ENCODE results near the gene ADAMTS20. TPM values are rescaled to one million over a fixed set of nuclear protein-coding genes. Genes with fewer than 3 reads are reported as not detected.

ADAMTS20 gene
- total RNA-seq, 1 donor from 2014 or later: not detected

DNA sequence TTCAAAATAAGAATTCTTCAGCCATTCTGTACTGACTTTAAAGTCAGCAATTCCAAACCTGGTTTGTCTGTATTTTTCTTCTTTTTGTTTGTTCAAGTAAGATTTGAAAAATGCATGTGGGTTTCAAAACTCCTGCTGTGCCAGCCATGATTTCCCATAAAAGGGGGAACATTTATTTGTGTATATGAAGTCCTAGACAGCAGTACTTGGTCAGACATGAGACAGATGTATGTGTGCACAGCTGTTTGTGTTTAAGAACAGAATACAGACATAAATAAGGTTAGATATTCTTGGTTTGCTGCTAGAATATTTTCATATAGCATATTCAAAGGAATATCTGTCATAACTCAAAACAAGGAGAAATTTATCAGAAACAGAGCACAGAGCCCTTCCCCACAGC, 236.0 kb downstream of the ADAMTS20 start:
- H3K4me3 Mint-ChIP-seq: no peak overlapping the region
- intact Hi-C loops (cut with micrococcal nuclease): no loop called here
- H3K4me1 Mint-ChIP-seq (ENCODE audit: low read depth): no peaks in the 10 kb centered on the region
- no peaks in the 10 kb centered on the region for H3K36me3 Mint-ChIP-seq (ENCODE audit: low read depth)
- H3K27me3 Mint-ChIP-seq (ENCODE audit: insufficient read depth): no peaks in the 10 kb centered on the region
- DNase-seq (ENCODE audit: low spot score): no peak
- H3K27ac Mint-ChIP-seq: no peak overlapping the region
- no peaks in the 10 kb centered on the region for H3K9me3 Mint-ChIP-seq

GRCh38 chr12:43312991-43313505, 239.0 kb downstream of the ADAMTS20 start:
- Mint-ChIP-seq H3K36me3 (ENCODE audit: low read depth) (no peaks in the 10 kb centered on the region), H3K4me3 (no peak overlapping the region), H3K27me3 (ENCODE audit: insufficient read depth) (peaks cover 2% of the 10 kb centered on the region), H3K4me1 (ENCODE audit: low read depth) (no peaks in the 10 kb centered on the region), H3K9me3 (no peaks in the 10 kb centered on the region), H3K27ac (no peak overlapping the region)
- intact Hi-C loops (cut with micrococcal nuclease): no loop called here
- DNase-seq (ENCODE audit: low spot score): no peak

DNA sequence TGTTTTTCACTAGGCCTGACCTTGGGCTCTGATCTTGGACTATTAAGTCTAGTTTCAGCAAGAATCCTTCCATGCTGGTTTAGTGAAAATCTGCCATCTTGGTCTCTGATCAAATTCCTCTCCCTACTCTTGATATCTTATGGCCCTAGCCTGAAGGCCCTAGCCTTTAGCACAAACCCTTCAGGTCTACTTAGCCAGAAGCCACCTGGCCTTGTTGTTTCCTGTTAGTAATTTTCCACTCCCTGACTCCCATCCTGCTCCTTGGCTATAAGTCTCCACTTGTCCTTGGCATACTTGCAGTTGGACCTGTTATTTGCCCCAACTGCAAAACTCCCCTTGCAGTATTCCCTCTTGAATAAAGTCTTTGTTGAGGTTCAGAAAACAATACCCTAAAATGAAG, 241.4 kb downstream of the ADAMTS20 start:
- H3K27me3 Mint-ChIP-seq (ENCODE audit: insufficient read depth): peaks cover 3% of the 10 kb centered on the region
- no peak overlapping the region for H3K27ac Mint-ChIP-seq
- H3K36me3 Mint-ChIP-seq (ENCODE audit: low read depth): no peaks in the 10 kb centered on the region
- DNase-seq (ENCODE audit: low spot score): no peak
- H3K4me3 Mint-ChIP-seq: no peak overlapping the region
- H3K9me3 Mint-ChIP-seq: no peaks in the 10 kb centered on the region
- intact Hi-C loops (cut with micrococcal nuclease): no loop called here
- H3K4me1 Mint-ChIP-seq (ENCODE audit: low read depth): no peaks in the 10 kb centered on the region

DNA sequence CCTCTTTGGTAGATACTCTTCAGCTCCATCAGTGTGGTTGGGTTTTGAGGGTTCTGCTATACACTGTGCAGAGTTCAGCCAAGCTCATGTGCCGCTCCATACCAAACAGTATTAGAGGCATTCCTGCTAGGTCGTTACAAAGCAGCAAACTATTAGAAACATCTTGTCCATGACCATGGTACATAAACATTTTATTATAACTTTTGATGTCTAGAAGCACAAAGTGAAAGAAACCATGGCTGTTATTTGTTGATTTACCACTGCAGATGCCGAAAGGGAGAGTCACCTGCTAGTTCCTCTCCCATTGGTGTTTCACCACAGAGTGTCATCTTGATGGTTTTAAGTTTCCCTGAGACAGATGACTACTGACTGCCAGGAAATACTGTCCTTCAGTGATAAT, 242.0 kb downstream of the ADAMTS20 start:
- no peak overlapping the region for H3K27ac Mint-ChIP-seq
- H3K36me3 Mint-ChIP-seq (ENCODE audit: low read depth): no peaks in the 10 kb centered on the region
- intact Hi-C loops (cut with micrococcal nuclease): no loop called here
- H3K9me3 Mint-ChIP-seq: no peaks in the 10 kb centered on the region
- no peaks in the 10 kb centered on the region for H3K4me1 Mint-ChIP-seq (ENCODE audit: low read depth)
- no peak overlapping the region for H3K4me3 Mint-ChIP-seq
- H3K27me3 Mint-ChIP-seq (ENCODE audit: insufficient read depth): peaks cover 3% of the 10 kb centered on the region
- no peak for DNase-seq (ENCODE audit: low spot score)

DNA sequence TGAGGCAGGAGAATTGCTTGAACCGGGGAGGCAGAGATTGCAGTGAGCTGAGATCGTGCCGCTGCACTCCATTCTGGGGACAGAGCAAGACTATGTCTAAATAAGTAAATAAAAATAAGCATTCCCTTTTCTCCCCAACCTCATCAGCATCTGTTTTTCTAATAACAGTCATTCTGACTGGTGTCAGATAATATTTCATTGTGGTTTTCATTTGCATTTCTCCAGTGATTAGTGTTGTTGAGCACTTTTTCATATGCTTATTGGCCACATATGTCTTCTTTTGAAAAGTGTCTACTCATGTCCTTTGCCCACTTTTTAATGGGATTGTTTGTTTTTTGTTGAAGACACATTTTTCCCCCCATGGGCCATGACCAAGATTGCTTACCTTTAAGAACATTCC, 243.2 kb downstream of the ADAMTS20 start:
- no peaks in the 10 kb centered on the region for H3K4me1 Mint-ChIP-seq (ENCODE audit: low read depth)
- H3K4me3 Mint-ChIP-seq: no peak overlapping the region
- intact Hi-C loops (cut with micrococcal nuclease): no loop called here
- peaks cover 3% of the 10 kb centered on the region for H3K27me3 Mint-ChIP-seq (ENCODE audit: insufficient read depth)
- no peaks in the 10 kb centered on the region for H3K9me3 Mint-ChIP-seq
- no peaks in the 10 kb centered on the region for H3K36me3 Mint-ChIP-seq (ENCODE audit: low read depth)
- DNase-seq (ENCODE audit: low spot score): no peak
- H3K27ac Mint-ChIP-seq: no peak overlapping the region

- intact Hi-C loops (cut with micrococcal nuclease): no loop called here
- Mint-ChIP-seq H3K27ac (no peak overlapping the region), H3K27me3 (ENCODE audit: insufficient read depth) (peaks cover 3% of the 10 kb centered on the region), H3K4me3 (no peak overlapping the region), H3K9me3 (no peaks in the 10 kb centered on the region), H3K4me1 (ENCODE audit: low read depth) (no peaks in the 10 kb centered on the region), H3K36me3 (ENCODE audit: low read depth) (no peaks in the 10 kb centered on the region)
- DNase-seq (ENCODE audit: low spot score): no peak
These were observed 244.9 kb downstream of the ADAMTS20 start for GRCh38 chr12:43307126-43307525.

DNA sequence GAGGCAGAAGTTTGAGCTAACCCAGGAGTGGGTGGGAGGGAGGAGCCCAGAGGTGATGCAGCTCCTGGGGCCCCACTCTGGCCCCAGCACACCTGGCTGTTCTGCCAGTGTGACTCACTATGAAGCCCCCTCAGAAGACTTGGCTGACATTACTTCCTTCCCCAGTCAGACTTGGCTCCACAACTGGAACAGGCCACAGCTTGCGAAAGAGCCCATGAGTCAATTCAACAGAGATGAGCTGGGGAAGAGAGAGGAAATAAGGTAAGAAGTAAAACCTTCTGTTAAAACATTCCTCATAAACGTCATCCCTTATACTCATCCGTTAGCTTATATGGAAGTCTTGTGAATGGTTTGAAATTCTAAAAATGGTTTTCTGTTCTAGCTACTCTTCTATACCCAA, 245.9 kb downstream of the ADAMTS20 start:
- Mint-ChIP-seq H3K9me3 (no peaks in the 10 kb centered on the region), H3K4me1 (ENCODE audit: low read depth) (no peaks in the 10 kb centered on the region), H3K36me3 (ENCODE audit: low read depth) (no peaks in the 10 kb centered on the region), H3K27ac (no peak overlapping the region), H3K4me3 (no peak overlapping the region), H3K27me3 (ENCODE audit: insufficient read depth) (peaks cover 3% of the 10 kb centered on the region)
- DNase-seq (ENCODE audit: low spot score): no peak
- intact Hi-C loops (cut with micrococcal nuclease): no loop called here

DNA sequence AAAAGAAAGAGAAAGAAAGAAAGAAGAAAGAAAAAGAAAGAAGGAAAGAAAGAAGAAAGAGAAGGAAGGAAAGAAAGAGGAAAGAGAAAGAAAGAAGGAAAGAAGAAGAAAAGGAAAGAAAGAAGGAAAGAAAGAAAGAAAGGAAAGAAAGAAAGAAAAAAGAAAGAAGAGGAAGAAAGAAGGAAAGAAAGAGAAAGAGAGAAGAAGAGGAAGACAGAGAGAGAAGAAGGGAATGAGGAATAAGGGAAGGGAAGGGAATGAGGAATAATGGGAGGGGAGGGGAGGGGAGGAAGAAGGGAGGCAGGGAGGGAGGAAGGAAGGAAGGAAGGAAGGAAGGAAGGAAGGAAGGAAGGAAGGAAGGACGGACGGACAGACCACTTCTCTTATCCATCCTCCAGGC, 246.9 kb downstream of the ADAMTS20 start:
- intact Hi-C loops (cut with micrococcal nuclease): no loop called here
- Mint-ChIP-seq H3K27me3 (ENCODE audit: insufficient read depth) (peaks cover 3% of the 10 kb centered on the region), H3K4me1 (ENCODE audit: low read depth) (no peaks in the 10 kb centered on the region), H3K4me3 (no peak overlapping the region), H3K9me3 (no peaks in the 10 kb centered on the region), H3K27ac (no peak overlapping the region), H3K36me3 (ENCODE audit: low read depth) (no peaks in the 10 kb centered on the region)
- DNase-seq (ENCODE audit: low spot score): no peak

Other genes with a start within 250 kb of the ADAMTS20 start
- gene PUS7L, start 206.6 kb upstream of the ADAMTS20 start, total RNA-seq: 23.1 and 25.4 TPM in 2 replicates
- gene IRAK4, start 206.7 kb upstream of the ADAMTS20 start, total RNA-seq: 21.4 and 22.5 TPM in 2 replicates

All from activated T-helper 1 cell treated with anti-CD3 and anti-CD28 coated beads, Interleukin-12 subunit alpha, Interleukin-12 subunit beta, Interleukin-2, Interleukin-4 antibody, amounts not matched to agents 30 ng/mL and 10 ng/mL and 1 ng/mL, durations not matched to agents 14 hours and 24 hours and 36 hours (primary cell).